GM21447 (cell line): ENCODE results near the gene HJURP.

Source experiments
- ATAC-seq: cut with Tn5 transposase; IDR thresholded peaks from one replicate; pipeline ENCODE4 v1.9.1; 2021; ENCODE audit not compliant: unreplicated experiment

HJURP gene

DNA sequence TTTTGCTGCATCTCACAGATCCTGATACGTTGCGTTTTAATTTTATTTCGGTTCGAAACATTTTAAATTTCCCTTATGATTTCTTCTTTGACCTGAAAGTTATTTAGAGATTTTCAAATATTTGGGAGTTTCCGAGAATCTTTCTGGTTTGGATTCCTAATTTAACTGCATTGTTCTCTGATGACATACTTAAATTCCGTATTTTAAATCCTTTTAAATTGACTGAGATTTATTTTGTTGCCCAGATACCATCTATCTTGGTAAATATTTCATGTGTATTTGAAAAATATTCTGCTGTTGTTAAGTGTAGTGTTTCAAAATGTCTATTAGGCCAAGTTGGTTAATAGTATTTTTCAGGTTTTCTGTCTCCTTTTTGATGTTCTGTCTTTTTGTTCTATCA is 38.5 kb downstream of the HJURP start:
- no peak for ATAC-seq

DNA sequence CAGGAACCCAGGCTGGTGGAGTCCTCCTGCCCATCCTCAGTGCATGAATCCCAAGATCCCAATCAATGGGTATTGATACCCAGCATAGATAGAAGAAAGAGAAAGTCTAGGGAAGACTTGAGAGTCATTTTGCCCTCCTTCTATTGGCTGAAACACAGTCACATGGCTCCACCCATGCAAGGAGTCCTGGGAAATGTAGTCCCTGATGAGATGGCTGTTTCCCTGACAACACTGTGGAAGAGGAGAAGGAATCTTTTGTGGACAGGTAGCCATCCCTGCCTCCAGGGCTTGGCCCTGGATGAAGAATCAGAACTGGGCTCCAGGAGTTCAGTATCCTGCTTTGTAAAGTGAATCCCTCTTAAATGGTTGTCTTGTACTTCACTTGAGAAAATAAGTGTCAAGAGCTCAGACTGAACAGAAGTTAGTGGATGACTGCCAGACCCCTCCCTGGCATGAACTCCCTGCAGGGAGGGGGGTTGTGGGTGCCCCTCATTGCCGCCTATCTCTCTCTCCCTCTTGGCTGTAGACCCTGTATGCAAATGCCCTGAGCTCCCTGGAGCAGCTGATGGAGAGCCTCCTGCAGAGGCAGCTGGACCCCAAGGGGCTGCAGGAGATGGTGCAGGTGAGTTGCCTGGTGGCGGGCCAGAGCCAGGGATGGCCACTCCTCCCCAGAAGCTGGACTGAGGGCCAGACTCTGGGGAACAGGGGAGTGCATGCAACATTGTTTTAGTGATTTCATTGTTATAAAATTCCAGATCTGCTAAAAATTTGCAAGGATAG is 40.1 kb downstream of the HJURP start:
- ATAC-seq = no peak

DNA sequence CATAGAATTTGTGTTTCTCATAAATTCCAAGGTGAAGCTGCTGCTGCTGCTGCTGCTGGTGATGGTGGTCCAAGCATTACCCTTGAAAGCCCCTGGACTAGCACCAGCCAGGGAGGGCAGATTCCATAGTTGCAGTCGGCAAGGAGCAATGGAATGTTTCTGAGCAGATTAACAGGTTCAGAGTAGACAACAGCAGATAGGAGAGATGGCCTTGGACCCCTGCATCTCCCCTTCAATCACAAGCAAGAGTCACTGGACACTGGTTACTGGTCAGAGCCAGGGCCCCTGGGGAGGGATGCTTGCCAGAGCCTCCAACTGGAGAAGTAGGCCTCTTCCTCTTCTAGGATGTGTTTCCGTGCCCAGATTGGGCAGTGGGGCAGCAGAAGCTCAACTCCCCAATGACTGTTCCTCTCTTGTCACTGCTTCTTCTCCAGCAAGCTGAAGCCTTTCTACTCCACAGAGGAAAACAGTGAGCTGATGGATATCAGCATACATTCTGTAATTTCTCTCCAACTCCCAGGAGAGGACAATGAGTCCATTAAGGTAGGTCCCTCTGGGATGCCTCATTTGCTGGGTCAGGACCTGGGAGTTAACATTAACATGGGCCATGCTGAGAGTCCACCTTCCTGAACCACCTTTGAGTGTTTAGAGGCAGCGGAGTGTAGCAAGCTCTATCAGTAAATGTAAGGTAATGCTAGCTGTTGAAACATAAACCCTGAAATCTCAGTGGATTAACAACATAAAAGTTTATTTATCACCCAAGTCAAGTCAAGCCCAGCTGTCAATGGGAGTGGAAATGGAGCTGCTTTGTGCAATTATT is 40.9 kb downstream of the HJURP start:
- ATAC-seq = no peak

DNA sequence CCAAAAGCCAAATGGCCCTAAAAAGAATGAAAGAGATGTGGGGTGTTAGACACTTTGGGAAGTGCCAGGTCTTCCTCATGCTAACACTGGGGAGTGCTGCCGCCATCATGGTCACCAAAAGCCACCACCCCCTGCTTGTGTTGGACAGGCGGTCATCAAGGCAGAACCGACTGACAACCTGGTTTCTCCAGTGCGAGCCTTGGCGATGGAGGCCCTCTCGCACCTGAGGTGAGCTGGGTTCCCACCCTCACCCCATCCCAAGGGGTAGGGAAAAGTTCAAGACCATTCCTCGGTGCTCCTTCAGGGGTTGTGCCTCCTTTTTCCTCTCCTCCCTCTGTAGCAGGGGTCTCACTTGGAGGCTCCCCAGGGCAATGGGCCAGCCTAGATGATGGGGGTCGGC is 42.6 kb downstream of the HJURP start:
- no peak for ATAC-seq

DNA sequence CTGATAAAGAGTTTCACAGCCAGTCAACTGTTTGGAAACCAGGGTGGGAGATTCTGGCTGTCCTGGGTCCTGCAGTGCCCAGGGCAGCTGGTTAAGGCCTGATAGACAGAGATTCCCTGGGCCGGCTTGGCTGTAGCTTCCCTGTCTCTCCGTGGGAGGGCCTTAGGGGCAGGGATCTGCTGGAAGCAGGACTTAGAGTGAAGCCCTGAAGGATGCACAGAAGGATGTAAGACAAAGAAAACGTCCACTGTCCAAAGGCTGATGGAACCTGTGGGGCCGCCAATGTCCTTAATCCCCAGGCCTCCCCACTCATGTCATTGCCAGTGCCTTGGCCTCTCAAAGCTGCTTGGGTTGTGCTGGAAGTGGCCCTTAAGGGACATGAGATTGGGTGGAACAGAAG is 43.2 kb downstream of the HJURP start:
- no peak for ATAC-seq

DNA sequence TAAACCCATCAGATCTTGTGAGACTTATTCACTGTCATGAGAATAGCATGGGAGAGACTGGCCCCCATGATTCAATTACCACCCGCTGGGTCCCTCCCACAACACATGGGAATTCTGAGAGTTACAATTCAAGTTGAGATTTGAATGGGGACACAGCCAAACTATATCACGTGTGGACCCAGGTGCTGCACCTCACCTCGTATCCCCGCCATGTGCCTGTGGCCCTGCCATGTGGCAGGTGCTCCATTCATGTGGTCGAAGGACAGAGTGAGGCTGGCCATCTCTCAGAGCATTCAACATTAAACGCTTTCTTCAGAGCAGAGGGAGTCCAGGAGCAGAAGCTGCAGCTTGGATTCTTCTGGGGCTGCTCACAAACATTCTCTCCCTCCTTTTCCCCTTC is 44.0 kb downstream of the HJURP start:
- ATAC-seq = no peak

DNA sequence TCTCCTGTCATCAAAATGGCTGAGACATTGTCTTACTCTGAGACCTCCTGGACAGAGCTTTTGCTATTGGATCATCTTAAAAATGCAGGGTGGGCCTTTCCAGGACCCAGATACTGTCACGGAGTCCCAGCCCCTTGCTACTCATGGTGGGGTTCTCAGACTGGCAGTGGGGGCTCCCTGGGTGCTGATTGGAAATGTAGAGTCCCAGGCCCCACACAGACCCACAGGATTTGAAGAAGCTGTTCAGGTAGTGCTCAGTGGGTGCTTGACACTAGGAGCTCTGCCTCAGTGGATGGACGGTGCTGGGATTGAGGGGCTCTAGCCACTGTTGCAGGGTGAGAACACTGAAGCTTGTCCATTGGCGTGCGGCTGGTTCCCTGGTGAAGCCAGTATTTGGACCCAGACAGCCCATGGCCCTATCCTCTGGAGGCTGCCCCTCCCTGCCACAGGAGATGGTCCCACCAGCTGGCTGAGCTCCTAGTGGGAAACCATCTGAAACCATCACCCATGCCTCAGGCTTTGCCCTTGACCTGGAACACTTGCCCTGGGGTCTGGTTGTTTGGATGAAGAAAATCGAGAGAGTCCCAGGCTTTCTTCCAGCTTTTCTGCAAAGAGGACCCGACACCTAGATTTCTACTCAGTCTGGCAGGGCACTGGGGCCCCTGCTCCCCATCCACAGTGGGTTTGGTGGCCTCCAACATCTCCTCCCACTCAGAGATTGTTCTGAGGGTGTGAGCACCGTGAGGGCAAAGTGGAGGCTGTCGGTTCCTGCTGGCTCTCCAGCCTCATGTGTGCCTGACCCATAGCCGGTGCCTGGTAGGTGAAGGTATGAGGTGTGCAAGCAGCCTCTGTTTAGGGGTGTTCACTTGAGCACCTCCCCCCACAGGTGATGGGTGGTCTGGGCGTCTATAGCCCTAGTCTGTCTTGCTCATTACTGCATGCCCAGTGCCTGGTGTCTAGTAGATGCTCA is 46.1 kb downstream of the HJURP start:
- ATAC-seq = no peak

DNA sequence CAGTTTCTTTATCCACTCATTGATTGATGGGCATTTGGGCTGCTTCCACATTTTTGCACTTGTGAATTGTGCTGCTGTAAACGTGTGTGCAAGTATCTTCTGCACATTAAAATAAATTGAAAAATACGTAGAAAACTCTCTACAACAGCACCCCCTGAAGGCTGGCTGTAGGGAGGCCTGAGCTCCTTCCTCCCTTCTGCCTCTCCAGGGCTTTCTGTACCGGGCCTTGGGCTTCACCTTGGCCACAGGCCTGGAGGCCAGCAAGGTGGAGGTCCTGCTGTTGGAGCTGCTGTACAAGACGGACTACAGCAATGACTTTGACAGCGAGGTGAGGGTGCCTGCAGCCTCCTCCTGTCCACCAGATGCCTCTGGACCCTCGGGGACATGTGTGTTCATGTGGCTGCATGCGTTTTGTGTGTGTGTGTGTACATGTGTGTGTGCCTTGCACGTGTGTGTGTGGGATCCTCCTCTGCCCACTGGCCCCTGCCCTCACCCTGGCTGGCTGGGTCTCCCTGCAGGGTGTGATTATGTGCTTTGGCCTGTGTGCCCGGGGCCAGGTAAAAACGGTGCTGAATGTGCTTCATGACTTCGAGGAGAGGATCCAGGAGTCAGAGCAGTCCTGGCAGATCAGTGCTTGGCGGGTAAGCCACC is 47.0 kb downstream of the HJURP start:
- no peak for ATAC-seq

DNA sequence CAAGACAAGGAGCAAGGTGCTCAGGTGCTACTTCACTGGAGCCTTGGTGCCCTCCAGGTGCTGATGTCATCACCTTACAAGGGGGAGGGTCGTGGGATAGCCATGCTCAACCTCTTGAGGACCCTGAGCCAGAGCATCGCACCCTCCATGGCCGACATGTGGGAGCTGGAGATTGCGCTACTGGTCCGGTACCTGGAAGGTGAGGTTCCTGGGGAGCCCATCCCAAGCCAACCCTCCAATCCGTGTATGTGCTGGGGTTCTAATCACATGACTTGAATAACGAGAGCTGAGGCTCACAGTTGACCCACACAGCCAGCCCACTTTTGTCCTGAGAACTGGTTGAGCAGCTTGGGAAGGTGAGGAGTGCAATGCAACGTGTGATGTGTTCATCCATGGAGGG is 50.3 kb downstream of the HJURP start:
- ATAC-seq = no peak

DNA sequence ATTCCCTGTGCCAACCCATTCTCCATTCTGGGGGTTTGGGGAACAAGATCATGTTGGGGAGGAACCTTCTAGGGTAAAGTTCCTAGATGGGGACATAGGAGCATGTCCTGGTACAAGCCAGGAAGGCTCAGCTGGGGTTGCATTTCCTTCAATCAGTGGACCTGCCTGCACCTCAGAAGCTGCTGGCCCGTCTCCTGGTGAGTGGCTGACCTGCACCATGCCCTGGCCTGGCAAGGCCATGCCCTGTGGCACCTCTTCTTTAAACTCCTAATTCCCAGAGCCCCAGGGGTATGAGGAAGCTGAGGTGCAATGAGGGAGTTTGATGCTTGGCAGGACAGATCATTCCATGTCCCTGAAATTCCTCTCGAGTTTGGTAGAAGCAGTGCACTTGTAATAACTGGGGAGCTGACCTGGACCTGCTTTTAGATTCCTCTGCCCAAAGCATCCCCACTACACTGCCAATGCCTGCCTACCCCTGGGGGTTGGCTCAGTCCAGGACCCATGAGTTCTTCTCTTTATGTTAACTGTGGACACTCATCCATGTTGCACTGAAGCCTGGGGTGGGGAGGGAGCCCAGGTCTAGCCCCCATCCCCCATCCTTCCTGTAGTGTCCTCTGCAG is 50.9 kb downstream of the HJURP start:
- ATAC-seq = no peak

DNA sequence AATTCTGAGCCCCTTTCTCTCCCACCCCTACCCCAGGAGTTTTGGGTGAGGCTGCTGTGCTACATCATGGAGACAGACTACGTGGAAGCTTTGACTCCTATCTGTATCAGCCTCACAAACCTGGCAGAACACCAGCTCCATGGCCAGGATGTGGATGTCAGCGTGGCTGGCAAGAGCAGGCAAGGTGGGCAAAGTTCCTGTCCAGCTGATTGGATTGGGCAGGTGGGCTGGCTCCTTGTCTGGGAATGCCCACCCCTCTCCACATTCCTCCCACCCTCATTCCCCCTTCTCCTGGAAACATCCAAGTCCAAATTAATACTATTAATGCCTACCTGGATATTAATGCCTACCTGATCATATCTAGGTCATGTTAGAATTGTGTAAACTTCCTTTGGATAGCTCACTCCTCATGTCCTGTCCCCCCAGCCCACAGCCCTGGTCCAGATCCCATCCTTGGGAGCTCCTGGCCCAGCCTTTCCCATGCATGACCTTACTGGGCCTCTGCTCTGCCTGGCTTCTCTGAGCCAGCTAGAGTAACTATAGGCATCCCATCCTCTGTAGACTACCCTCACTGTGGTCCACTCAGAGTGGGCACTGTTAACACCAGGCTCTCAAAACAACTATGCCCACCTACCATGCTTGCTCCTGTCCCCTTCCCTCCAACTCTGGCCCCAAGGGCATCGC is 52.1 kb downstream of the HJURP start:
- ATAC-seq = no peak

DNA sequence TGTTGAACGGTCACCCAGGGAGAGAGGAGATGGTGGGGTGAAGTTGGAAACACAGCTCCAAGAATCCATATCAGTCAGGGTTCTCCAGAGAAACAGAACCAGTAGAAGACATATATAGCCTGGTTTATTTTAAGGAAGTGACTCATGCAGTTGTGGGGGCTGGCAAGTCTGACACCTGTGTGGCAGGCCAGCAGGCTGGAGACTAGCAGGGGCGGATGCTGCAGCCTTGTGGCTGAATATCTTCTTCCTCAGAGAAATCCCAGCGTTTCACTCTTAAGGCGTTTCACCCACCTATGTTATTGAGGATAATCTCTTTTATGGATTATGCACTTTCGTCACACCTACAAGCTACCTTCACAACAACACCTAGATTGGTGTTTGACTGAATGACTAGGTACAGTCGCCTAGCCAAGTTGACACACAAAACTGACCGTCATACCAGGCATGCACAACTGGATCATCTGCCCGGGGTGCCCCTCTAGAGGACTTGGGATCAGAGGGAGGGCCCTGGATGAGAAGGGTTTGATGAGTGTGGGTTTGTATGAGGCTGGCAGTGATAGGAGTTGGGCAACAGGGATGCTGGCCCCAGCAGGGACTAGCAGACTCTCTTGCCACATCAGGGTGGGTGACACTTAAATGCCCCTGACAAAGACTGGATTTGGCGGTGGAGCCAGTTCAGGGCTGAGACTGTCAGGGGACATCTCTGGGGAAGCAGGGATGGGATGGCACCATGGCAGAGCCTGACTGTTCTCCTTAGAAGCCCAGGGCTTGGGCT is 52.8 kb downstream of the HJURP start:
- ATAC-seq = peak; percentile 53

DNA sequence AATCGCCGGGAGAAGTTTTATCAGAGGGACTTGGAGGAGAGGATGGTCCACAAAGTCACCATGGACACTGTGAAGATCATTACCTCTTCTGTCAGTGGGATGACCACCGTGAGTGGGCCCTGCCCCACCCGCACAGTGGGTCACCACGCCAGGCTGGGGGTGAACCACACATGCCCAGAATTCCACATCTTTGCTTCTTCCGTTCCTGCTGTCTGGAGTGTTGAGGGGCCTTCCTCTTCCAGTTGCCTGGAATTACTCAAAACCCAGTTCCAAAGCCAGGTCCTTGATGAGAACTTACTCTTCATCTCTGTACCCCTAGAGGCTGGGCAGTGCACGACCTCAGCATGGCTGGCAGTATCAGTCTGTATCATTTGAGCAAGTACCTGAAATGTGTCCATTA is 54.1 kb downstream of the HJURP start:
- ATAC-seq = no peak

DNA sequence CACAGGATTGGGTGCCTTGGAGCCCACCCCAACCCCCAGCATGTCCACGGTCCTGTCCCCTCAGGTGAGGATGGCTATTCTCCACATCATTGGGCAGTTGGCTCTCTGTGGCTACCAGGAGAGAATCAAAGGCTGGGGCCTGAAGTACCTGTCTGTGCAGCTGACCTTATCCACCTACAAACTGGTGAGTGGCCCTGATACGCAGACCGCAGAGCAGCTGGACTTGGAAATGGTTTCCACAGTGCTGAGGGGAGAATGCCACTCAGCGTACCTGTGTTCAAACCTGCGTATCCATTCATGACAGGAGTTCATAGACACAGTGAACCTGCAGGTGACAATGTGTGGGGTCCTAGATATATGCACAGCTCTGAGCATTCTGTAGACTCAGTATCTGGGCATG is 54.6 kb downstream of the HJURP start:
- no peak for ATAC-seq

DNA sequence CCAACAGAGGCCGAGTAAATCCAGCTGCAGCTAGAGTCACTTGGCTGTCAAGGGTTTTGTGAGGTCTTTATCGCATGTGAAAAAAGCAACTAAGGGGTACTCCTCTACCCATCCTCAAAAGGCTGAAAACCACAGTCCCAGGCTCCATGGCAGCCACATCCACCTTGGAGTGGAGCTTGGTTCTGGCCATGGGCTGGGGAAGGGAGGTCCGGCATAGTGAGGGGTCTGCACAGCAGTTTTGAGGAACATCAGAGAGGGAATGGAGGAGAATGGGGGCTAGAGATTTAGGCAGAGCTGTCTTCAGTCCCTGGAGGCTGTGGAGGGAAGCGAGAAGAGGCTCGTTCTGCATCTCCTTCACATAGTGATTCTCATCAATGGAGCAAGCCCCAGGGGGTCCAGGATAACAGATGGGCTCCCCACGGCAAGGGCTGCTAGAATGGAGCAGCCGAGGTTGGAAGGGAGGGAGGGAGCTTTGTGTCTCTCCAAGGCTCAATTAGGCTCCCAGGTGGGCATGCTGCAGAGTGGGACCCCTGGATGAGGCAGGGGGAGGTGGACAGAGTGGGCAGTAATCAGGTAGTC is 55.2 kb downstream of the HJURP start:
- ATAC-seq = no peak

DNA sequence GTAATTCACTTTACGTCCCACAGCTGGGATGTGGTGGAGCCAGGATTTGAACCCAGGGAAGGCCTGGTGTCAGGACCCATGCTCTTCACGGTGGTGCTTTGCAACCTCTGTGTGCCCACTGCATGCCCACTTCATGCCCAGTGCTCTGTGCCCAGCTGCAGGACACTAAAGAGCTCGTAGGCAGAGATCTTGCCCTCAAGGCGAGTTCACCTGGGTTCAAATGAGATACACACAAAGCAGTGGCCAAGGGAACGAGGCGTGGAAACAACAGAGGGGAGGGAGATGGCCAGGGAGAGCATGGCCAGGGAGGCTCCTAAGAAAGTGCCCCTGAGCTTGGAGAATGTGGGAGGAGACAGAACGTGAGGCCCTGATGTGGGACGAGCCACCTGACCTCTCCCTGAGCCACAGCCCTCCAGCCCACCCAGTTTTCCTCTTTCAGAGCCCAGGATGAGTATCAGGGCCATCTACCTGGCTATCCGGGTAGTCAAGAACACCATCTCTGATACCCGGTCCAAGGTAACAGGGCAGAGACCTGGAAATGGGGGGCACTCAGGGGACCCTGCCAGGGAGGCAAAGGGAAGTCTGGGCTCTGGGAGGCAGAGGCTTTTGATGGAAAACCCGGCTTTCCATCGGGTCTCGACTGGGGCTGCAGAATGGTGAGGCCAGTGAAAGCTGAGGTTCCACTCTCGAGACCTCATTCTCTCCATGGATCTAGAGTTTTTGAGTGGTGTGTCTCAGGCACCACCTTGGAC is 55.8 kb downstream of the HJURP start:
- no peak for ATAC-seq

DNA sequence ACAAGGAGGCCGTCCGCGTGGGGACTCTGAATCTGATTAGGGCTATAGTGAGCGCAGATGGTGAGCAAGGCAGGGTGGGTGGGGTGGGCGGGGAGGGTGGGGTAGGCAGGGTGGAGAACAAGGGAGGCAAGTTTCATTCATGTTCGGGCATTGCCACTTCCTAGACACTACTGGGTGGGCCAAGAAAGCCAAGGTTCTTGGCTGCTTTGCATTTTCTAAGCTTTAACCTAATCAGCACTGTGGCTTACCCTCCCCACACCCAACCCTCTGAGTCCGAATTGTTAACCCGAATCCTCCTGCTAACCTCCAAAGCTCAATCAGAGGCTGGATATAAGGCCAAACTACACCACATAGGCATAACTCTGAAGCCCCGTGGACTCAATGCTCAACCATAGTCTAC is 58.1 kb downstream of the HJURP start:
- ATAC-seq = no peak

DNA sequence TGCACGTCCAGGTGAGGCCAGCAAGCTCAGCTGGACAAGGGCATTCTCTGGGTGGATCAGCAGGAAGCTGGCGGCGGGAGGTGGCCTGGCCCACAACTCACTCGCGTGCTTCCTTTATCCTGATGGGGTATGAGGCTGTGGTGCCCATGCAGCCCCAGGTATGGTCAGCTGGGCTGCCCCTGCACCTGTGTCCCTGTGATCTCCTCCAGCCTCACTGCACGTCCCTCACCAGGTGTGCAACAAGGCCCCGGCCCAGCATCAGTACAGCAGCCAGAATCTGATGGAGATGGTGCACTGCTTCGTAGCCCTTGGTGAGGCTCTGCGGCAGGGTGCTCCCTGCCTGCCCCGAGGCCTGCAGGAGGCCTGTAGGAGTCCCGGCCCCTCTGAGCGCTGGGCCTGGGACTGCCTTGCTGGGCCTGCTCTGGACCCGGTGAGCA is 58.6 kb downstream of the HJURP start:
- ATAC-seq = no peak
